Stimulated activated CD8-positive, alpha-beta memory T cell treated with anti-CD3 and anti-CD28 coated beads, Interleukin-7, amount 100 ng/mL, for 4 hours (primary cell): ENCODE results near the gene LYZ.
A peak's percentile ranks its signal among the peaks of the same experiment; 100 is the strongest.

Experiments
- DNase-seq, 2 donors: peaks; one replicate each; pipeline ENCODE4 v3.0.0-alpha.2; 2020; ENCODE audit warnings: low read depth in 2 of 2

The LYZ gene

GRCh38 chr12:69338936-69339335 lies 9.2 kb upstream of the LYZ start:
- no peak for DNase-seq

- DNase-seq: no peak
Observed at GRCh38 chr12:69339999-69340398, 8.2 kb upstream of the LYZ start.

- DNase-seq: no peak
Observed at GRCh38 chr12:69341328-69341727, 6.9 kb upstream of the LYZ start.

GRCh38 chr12:69342421-69342820 lies 5.8 kb upstream of the LYZ start:
- DNase-seq: no peak

- no peak for DNase-seq
Observed at GRCh38 chr12:69343357-69343756, 4.8 kb upstream of the LYZ start.

- DNase-seq: no peak
Observed at GRCh38 chr12:69343885-69344612, 4.1 kb upstream of the LYZ start.

GRCh38 chr12:69345077-69345476 lies 3.1 kb upstream of the LYZ start:
- DNase-seq: no peak

GRCh38 chr12:69345742-69346141 lies 2.4 kb upstream of the LYZ start:
- no peak for DNase-seq

GRCh38 chr12:69350002-69350626 lies 1.9 kb downstream of the LYZ start:
- no peak for DNase-seq

GRCh38 chr12:69350777-69351176 lies 2.6 kb downstream of the LYZ start:
- DNase-seq: no peak

- DNase-seq: no peak
Observed at GRCh38 chr12:69351462-69352236, 3.5 kb downstream of the LYZ start.

GRCh38 chr12:69352904-69353303 lies 4.7 kb downstream of the LYZ start:
- no peak for DNase-seq

- DNase-seq: no peak
Observed at GRCh38 chr12:69354172-69354555, 6.0 kb downstream of the LYZ start.

- no peak for DNase-seq
Observed at GRCh38 chr12:69354556-69355187, 6.5 kb downstream of the LYZ start.

- DNase-seq: no peak
Observed at GRCh38 chr12:69355363-69356028, 7.3 kb downstream of the LYZ start.

- peak; percentile 61 to 79 for DNase-seq
Observed at GRCh38 chr12:69359531-69360347, 11.6 kb downstream of the LYZ start, which contains the start of gene YEATS4. Gene YEATS4 (plus strand): TSS chr12:69359743. CDS start chr12:69359973, 230 bp downstream.

- no peak for DNase-seq
Observed at GRCh38 chr12:69360348-69360672, 12.1 kb downstream of the LYZ start.

- no peak for DNase-seq
Observed at GRCh38 chr12:69366796-69367195, 18.6 kb downstream of the LYZ start.

GRCh38 chr12:69368171-69368570 lies 20.0 kb downstream of the LYZ start:
- no peak for DNase-seq

GRCh38 chr12:69383074-69383473 lies 34.9 kb downstream of the LYZ start:
- no peak for DNase-seq

- DNase-seq: no peak
Observed at GRCh38 chr12:69385038-69385437, 36.9 kb downstream of the LYZ start.
